Measurements from ENCODE around the gene AMN1.
"Not testable (repeated sequence)": the region's sequence is repeated elsewhere in the genome, so short reads cannot be mapped to it uniquely, and the experiment has no call there.

- not testable (repeated sequence) for TF ChIP-seq CTCF, POLR2A, POLR2AphosphoS5 (IDR thresholded peaks at IDR 0.05)
These were observed 59.2 kb downstream of the AMN1 start for GRCh38 chr12:31669582-31669981.

Measured in suprapubic skin (tissue), 4 donors.